GM18517 (cell line): ENCODE measurements around the gene LACTB.
"Not testable (repeated sequence)": the region's sequence is repeated elsewhere in the genome, so short reads cannot be mapped to it uniquely, and the experiment has no call there.

ENCODE experiments used
- ATAC-seq: cut with Tn5 transposase; IDR thresholded peaks from one replicate; pipeline ENCODE4 v1.9.1; 2021; ENCODE audit warnings: mild to moderate bottlenecking, moderate library complexity; ENCODE audit not compliant: unreplicated experiment

Gene LACTB

GRCh38 chr15:63089260-63090043 lies 32.2 kb upstream of the LACTB start:
- no peak for ATAC-seq

- no peak for ATAC-seq
Measured at GRCh38 chr15:63090472-63090871, 31.2 kb upstream of the LACTB start.

- ATAC-seq: no peak
Measured at GRCh38 chr15:63090887-63091286, 30.8 kb upstream of the LACTB start.

- no peak for ATAC-seq
Measured at GRCh38 chr15:63091679-63092446, 29.8 kb upstream of the LACTB start.

GRCh38 chr15:63093486-63094205 lies 28.0 kb upstream of the LACTB start:
- ATAC-seq: peak; percentile 55

- ATAC-seq: no peak
Measured at GRCh38 chr15:63094495-63094931, 27.1 kb upstream of the LACTB start.

- ATAC-seq: no peak
Measured at GRCh38 chr15:63096178-63096577, 25.5 kb upstream of the LACTB start.

GRCh38 chr15:63098901-63099300 lies 22.8 kb upstream of the LACTB start:
- ATAC-seq: not testable (repeated sequence)

- not testable (repeated sequence) for ATAC-seq
Measured at GRCh38 chr15:63099581-63099980, 22.1 kb upstream of the LACTB start.

- ATAC-seq: no peak
Measured at GRCh38 chr15:63103416-63103815, 18.2 kb upstream of the LACTB start.

GRCh38 chr15:63104727-63105126 lies 16.9 kb upstream of the LACTB start:
- ATAC-seq: no peak

- not testable (repeated sequence) for ATAC-seq
Measured at GRCh38 chr15:63105354-63105753, 16.3 kb upstream of the LACTB start.

- ATAC-seq: no peak
Measured at GRCh38 chr15:63107895-63108546, 13.6 kb upstream of the LACTB start.

GRCh38 chr15:63109498-63109897 lies 12.2 kb upstream of the LACTB start:
- no peak for ATAC-seq

GRCh38 chr15:63109920-63110319 lies 11.7 kb upstream of the LACTB start:
- ATAC-seq: no peak

- ATAC-seq: no peak
Measured at GRCh38 chr15:63110428-63111026, 11.1 kb upstream of the LACTB start.

- no peak for ATAC-seq
Measured at GRCh38 chr15:63111481-63111880, 10.2 kb upstream of the LACTB start.

- no peak for ATAC-seq
Measured at GRCh38 chr15:63112871-63113270, 8.8 kb upstream of the LACTB start.

GRCh38 chr15:63114465-63114864 lies 7.2 kb upstream of the LACTB start:
- ATAC-seq: no peak

- no peak for ATAC-seq
Measured at GRCh38 chr15:63118854-63119253, 2.8 kb upstream of the LACTB start.
